ENCODE data around the gene TMEM33. TPM values are rescaled to one million over a fixed set of nuclear protein-coding genes. Genes with fewer than 3 reads are reported as not detected.

TMEM33 gene
- polyA plus RNA-seq, 3 donors, result 21.7 to 61.6 (median 60.7) TPM

GRCh38 chr4:41888687-41889074 lies 46.5 kb upstream of the TMEM33 start:
- peaks cover 29 to 39% (median 33%) of the 10 kb centered on the region in 3 donors for H3K27me3 Mint-ChIP-seq (ENCODE audit: low read depth in 3 of 3)
- no peak overlapping the region for H3K4me3 ChIP-seq (replicated peaks in 1 of 3; ENCODE audit: low read depth in 2 of 3, low read length in 3 of 3)
- H3K4me1 Mint-ChIP-seq, result no peaks in the 10 kb centered on the region
- no peaks in the 10 kb centered on the region for H3K79me2 ChIP-seq (ENCODE audit: insufficient read depth, low read length)
- intact Hi-C loops (cut with micrococcal nuclease), result loop anchor here (10.0 kb wide), 1 partner anchor 194 kb away; no protein-coding TSS in a partner anchor
- H3K4me3 Mint-ChIP-seq, result no peak overlapping the region
- H3K9me3 Mint-ChIP-seq, result no peaks in the 10 kb centered on the region
- H3K9ac ChIP-seq (ENCODE audit: insufficient read depth, low read length, poor library complexity, severe bottlenecking), result no peak overlapping the region
- no CpG with 5 or more reads among the region's 1 CpG for WGBS (ENCODE audit: insufficient coverage)
- H3K27me3 ChIP-seq (ENCODE audit: control insufficient read depth in 2 of 2, insufficient read depth in 2 of 2, low read length in 2 of 2), result peaks cover 39 to 42% of the 10 kb centered on the region in 2 donors
- H3K9me3 ChIP-seq (replicated peaks in 1 of 2; ENCODE audit: control insufficient read depth in 1 of 2, insufficient read depth in 1 of 2, low read length in 2 of 2), result no peaks in the 10 kb centered on the region
- no peaks in the 10 kb centered on the region for H3K4me1 ChIP-seq (ENCODE audit: control insufficient read depth in 1 of 2, insufficient read depth in 2 of 2, low read length in 2 of 2)
- no peak overlapping the region for H3K27ac Mint-ChIP-seq
- no peak overlapping the region for H3K27ac ChIP-seq (ENCODE audit: low read depth in 1 of 2, low read length in 2 of 2)
- DNase-seq, result no peak
- no peak overlapping the region for H2AFZ ChIP-seq (ENCODE audit: insufficient read depth, low read depth, low read length, poor library complexity, severe bottlenecking)
- H3K36me3 ChIP-seq (replicated peaks in 1 of 2; ENCODE audit: control insufficient read depth in 1 of 2, insufficient read depth in 2 of 2, low read length in 2 of 2), result no peaks in the 10 kb centered on the region
- no peaks in the 10 kb centered on the region for H4K20me1 ChIP-seq (ENCODE audit: insufficient read depth, low read length)
- no peaks in the 10 kb centered on the region for H3K36me3 Mint-ChIP-seq
- no peak overlapping the region for H3K4me2 ChIP-seq (replicated peaks; ENCODE audit: extremely low read depth, low read length, poor library complexity, severe bottlenecking)
- no peak for TF ChIP-seq CTCF (IDR thresholded peaks at IDR 0.05)

DNA sequence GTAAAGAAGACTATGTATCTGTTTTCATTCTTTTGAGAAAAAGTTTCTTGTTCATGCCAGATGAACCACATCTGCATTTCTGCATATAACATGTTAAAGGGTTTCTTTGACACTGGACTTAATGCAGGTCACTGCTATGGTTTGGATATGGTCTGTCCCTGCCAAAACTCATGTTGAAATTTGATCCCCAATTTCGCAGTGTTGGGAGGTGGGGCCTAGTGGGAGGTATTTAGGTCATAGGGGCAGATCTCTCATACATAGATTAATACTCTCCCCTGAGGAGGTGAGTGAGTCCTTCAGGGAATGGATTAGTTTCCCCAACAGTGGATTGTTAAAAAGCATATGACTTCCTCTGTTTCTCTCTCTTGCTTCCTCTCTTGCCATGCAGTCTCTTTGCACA lies 45.9 kb upstream of the TMEM33 start:
- H3K27me3 Mint-ChIP-seq (ENCODE audit: low read depth in 3 of 3), result peaks cover 22 to 32% (median 28%) of the 10 kb centered on the region in 3 donors
- no peak overlapping the region for H3K4me2 ChIP-seq (replicated peaks; ENCODE audit: extremely low read depth, low read length, poor library complexity, severe bottlenecking)
- DNase-seq, result no peak

More for the DNA sequence above, 45.9 kb upstream of the TMEM33 start:
- H2AFZ ChIP-seq (ENCODE audit: insufficient read depth, low read depth, low read length, poor library complexity, severe bottlenecking), result no peak overlapping the region
- no peak overlapping the region for H3K27ac ChIP-seq (ENCODE audit: low read depth in 1 of 2, low read length in 2 of 2)
- no peak overlapping the region for H3K9ac ChIP-seq (ENCODE audit: insufficient read depth, low read length, poor library complexity, severe bottlenecking)
- H3K4me1 Mint-ChIP-seq, result peaks cover 1% of the 10 kb centered on the region
- H3K27me3 ChIP-seq (ENCODE audit: control insufficient read depth in 2 of 2, insufficient read depth in 2 of 2, low read length in 2 of 2), result peaks cover 35 to 36% of the 10 kb centered on the region in 2 donors
- no peak for TF ChIP-seq CTCF (IDR thresholded peaks at IDR 0.05)
- no CpG with 5 or more reads among the region's 1 CpG for WGBS (ENCODE audit: insufficient coverage)
- H3K9me3 ChIP-seq (replicated peaks in 1 of 2; ENCODE audit: control insufficient read depth in 1 of 2, insufficient read depth in 1 of 2, low read length in 2 of 2), result no peaks in the 10 kb centered on the region
- H4K20me1 ChIP-seq (ENCODE audit: insufficient read depth, low read length), result no peaks in the 10 kb centered on the region
- intact Hi-C loops (cut with micrococcal nuclease), result loop anchor here (10.0 kb wide), 1 partner anchor 195 kb away; no protein-coding TSS in a partner anchor
- H3K27ac Mint-ChIP-seq, result no peak overlapping the region
- no peaks in the 10 kb centered on the region for H3K36me3 ChIP-seq (replicated peaks in 1 of 2; ENCODE audit: control insufficient read depth in 1 of 2, insufficient read depth in 2 of 2, low read length in 2 of 2)
- H3K79me2 ChIP-seq (ENCODE audit: insufficient read depth, low read length), result no peaks in the 10 kb centered on the region
- H3K9me3 Mint-ChIP-seq, result peaks cover 0 to 4% (median 0%) of the 10 kb centered on the region in 7 donors
- no peak overlapping the region for H3K4me3 ChIP-seq (replicated peaks in 1 of 3; ENCODE audit: low read depth in 2 of 3, low read length in 3 of 3)
- H3K4me1 ChIP-seq (ENCODE audit: control insufficient read depth in 1 of 2, insufficient read depth in 2 of 2, low read length in 2 of 2), result no peaks in the 10 kb centered on the region
- H3K36me3 Mint-ChIP-seq, result no peaks in the 10 kb centered on the region
- H3K4me3 Mint-ChIP-seq, result no peak overlapping the region
